Measurements from ENCODE around the gene HHAT.

GRCh38 chr1:210417881-210418280 is 89.2 kb downstream of the HHAT start:
- TF ChIP-seq, protein P1, sequence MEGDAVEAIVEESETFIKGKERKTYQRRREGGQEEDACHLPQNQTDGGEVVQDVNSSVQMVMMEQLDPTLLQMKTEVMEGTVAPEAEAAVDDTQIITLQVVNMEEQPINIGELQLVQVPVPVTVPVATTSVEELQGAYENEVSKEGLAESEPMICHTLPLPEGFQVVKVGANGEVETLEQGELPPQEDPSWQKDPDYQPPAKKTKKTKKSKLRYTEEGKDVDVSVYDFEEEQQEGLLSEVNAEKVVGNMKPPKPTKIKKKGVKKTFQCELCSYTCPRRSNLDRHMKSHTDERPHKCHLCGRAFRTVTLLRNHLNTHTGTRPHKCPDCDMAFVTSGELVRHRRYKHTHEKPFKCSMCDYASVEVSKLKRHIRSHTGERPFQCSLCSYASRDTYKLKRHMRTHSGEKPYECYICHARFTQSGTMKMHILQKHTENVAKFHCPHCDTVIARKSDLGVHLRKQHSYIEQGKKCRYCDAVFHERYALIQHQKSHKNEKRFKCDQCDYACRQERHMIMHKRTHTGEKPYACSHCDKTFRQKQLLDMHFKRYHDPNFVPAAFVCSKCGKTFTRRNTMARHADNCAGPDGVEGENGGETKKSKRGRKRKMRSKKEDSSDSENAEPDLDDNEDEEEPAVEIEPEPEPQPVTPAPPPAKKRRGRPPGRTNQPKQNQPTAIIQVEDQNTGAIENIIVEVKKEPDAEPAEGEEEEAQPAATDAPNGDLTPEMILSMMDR (conservative IDR thresholded peaks at IDR 0.05; ENCODE audit: low read depth, low read length): no peak
- no peak for TF ChIP-seq EZH2 (IDR thresholded peaks at IDR 0.05; ENCODE audit: borderline replicate concordance, low read depth, low read length, poor library complexity, severe bottlenecking)
